Osteoblast (primary cell): ENCODE measurements around the gene NAMPT. TPM values are rescaled to one million over a fixed set of nuclear protein-coding genes. Genes with fewer than 3 reads are reported as not detected.

Experiments used
- DNase-seq: peaks from one replicate; pipeline ENCODE4 v3.0.0; 2011; ENCODE audit warnings: low spot score, mixed read lengths; ENCODE audit not compliant: insufficient read length; ENCODE audit errors: missing footprints
- H2AFZ ChIP-seq: 2 replicates; pipeline ENCODE4 v1.6.0; 2011; ENCODE audit warnings: mild to moderate bottlenecking, low read length
- H3K27ac ChIP-seq: 2 replicates; pipeline ENCODE4 v1.5.1; 2011; ENCODE audit warnings: mild to moderate bottlenecking, low read depth, low read length, moderate library complexity
- H3K27me3 ChIP-seq: 2 replicates; pipeline ENCODE4 v1.6.0; 2012; ENCODE audit warnings: mild to moderate bottlenecking, control low read depth, inconsistent platforms, low read length, moderate library complexity; ENCODE audit not compliant: insufficient read depth
- H3K36me3 ChIP-seq: 2 replicates; pipeline ENCODE4 v1.5.1; 2011; ENCODE audit warnings: mild to moderate bottlenecking, low read length, control low read depth, moderate library complexity; ENCODE audit not compliant: insufficient read depth
- H3K4me1 ChIP-seq: 2 replicates; pipeline ENCODE4 v1.5.1; 2011; ENCODE audit warnings: mild to moderate bottlenecking, low read length, control low read depth, moderate library complexity; ENCODE audit not compliant: insufficient read depth
- H3K4me2 ChIP-seq: 2 replicates; pipeline ENCODE4 v1.6.0; 2011; ENCODE audit warnings: mild to moderate bottlenecking, low read length; ENCODE audit not compliant: insufficient read depth
- H3K4me3 ChIP-seq: fragments of 200-600 bp; sonication (generic); 3 replicates; pipeline ENCODE4 v1.5.1; 2012; ENCODE audit warnings: mild to moderate bottlenecking, low read length, inconsistent platforms; ENCODE audit not compliant: insufficient read depth
- H3K79me2 ChIP-seq: 2 replicates; pipeline ENCODE4 v1.6.0; 2012; ENCODE audit warnings: mild to moderate bottlenecking, low read length, control low read depth, inconsistent platforms; ENCODE audit not compliant: insufficient read depth
- H3K9me3 ChIP-seq: 2 replicates; pipeline ENCODE4 v1.5.1; 2011; ENCODE audit warnings: low read depth, low read length, control low read depth
- H4K20me1 ChIP-seq: 2 replicates; pipeline ENCODE4 v1.6.0; 2012; ENCODE audit warnings: mild to moderate bottlenecking, low read length, control low read depth; ENCODE audit not compliant: insufficient read depth
- total RNA-seq: library from RNA; depleted of rRNA; stranded (reverse); fragments of >200 nt; gene quantifications from 2 replicates; pipeline ENCODE4 v1.2.3, GENCODE V29; 2012
- TF ChIP-seq, protein P1 (sequence below): IDR thresholded peaks from 2 replicates; pipeline ENCODE4 v1.5.1; 2011; ENCODE audit warnings: mild to moderate bottlenecking, low read depth, low read length, moderate library complexity; ENCODE audit errors: extremely low read depth

NAMPT gene
- total RNA-seq, 1 donor = 55.0 TPM

DNA sequence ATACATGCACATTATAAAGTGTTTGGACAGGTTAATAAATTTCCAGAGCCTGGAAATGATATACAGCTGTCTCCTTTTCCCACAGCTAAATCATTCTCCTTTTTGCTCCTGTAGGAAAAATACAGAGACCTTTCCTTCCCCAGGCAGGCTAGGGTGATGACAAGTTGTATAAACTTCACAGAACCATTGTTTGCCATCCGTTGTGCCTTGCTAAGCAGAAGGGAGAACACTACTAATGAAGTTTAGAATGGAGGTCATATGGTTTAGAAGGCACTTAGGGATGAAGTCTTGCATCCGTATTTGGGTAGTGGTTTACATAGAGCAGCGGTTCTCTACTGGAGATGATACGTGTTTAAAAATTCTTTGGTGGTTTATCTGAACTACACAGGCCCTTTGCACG, 46.0 kb downstream of the NAMPT start:
- no peaks in the 10 kb centered on the region for H3K9me3 ChIP-seq
- no peaks in the 10 kb centered on the region for H3K4me1 ChIP-seq
- no peak overlapping the region for H3K27ac ChIP-seq
- no peaks in the 10 kb centered on the region for H3K27me3 ChIP-seq
- no peaks in the 10 kb centered on the region for H3K36me3 ChIP-seq
- H3K79me2 ChIP-seq = no peaks in the 10 kb centered on the region
- H3K4me3 ChIP-seq = no peak overlapping the region
- H4K20me1 ChIP-seq = no peaks in the 10 kb centered on the region
- H3K4me2 ChIP-seq = no peak overlapping the region
- TF ChIP-seq, protein P1, sequence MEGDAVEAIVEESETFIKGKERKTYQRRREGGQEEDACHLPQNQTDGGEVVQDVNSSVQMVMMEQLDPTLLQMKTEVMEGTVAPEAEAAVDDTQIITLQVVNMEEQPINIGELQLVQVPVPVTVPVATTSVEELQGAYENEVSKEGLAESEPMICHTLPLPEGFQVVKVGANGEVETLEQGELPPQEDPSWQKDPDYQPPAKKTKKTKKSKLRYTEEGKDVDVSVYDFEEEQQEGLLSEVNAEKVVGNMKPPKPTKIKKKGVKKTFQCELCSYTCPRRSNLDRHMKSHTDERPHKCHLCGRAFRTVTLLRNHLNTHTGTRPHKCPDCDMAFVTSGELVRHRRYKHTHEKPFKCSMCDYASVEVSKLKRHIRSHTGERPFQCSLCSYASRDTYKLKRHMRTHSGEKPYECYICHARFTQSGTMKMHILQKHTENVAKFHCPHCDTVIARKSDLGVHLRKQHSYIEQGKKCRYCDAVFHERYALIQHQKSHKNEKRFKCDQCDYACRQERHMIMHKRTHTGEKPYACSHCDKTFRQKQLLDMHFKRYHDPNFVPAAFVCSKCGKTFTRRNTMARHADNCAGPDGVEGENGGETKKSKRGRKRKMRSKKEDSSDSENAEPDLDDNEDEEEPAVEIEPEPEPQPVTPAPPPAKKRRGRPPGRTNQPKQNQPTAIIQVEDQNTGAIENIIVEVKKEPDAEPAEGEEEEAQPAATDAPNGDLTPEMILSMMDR = no peak
- no peak for DNase-seq
- no peak overlapping the region for H2AFZ ChIP-seq

DNA sequence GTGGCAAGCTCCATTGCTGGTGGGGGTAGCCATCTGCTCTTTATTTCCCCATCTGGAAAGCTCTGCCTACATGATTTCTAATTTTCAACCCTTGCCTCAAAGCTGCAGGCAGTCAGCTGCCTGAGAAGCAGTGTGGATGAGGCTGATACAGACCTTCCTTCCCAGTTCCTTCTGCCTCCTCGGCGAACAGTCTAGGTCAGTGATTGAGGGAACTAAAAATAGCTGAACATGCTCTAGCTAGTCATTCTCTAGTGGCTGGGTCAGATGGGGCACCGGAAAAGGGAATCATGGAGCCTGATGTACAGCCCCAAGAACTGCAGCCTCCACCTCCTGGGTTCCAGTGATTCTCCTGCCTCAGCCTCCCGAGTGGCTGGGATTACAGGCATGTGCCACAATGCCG, 48.7 kb downstream of the NAMPT start:
- H3K4me3 ChIP-seq = no peak overlapping the region
- H3K36me3 ChIP-seq = no peaks in the 10 kb centered on the region
- H2AFZ ChIP-seq = no peak overlapping the region
- H3K4me1 ChIP-seq = no peaks in the 10 kb centered on the region
- no peaks in the 10 kb centered on the region for H4K20me1 ChIP-seq
- no peaks in the 10 kb centered on the region for H3K79me2 ChIP-seq
- H3K9me3 ChIP-seq = no peaks in the 10 kb centered on the region
- no peak overlapping the region for H3K4me2 ChIP-seq
- DNase-seq = no peak
- peaks cover 2% of the 10 kb centered on the region for H3K27me3 ChIP-seq
- TF ChIP-seq, protein P1 = no peak
- no peak overlapping the region for H3K27ac ChIP-seq

DNA sequence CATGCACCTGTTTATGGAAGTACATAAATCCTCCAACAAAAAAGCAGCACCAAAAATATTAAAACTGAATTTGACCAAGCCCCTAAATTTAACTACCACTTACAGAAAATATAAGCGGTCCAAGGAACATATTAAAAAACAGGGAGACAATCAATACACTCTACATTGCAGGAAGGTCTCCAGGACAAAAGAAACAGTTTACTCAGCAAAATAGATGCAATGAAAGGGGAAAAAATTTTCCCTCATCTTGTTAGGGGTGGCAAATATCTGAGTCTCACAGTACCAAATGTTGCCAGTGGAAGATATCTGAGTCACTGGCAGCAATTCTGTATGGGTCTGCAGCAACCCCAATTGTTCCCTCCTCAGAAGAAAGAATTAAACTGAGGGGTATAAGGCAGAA, 50.4 kb downstream of the NAMPT start:
- TF ChIP-seq, protein P1 = no peak
- Histone ChIP-seq H3K4me3 (no peak overlapping the region), H4K20me1 (no peaks in the 10 kb centered on the region), H3K4me2 (no peak overlapping the region), H2AFZ (no peak overlapping the region), H3K27me3 (peaks cover 2% of the 10 kb centered on the region), H3K27ac (no peak overlapping the region), H3K36me3 (no peaks in the 10 kb centered on the region), H3K4me1 (no peaks in the 10 kb centered on the region), H3K9me3 (no peaks in the 10 kb centered on the region), H3K79me2 (no peaks in the 10 kb centered on the region)
- DNase-seq = no peak

GRCh38 chr7:106231856-106232490, 52.8 kb downstream of the NAMPT start:
- no peaks in the 10 kb centered on the region for H4K20me1 ChIP-seq

More at GRCh38 chr7:106231856-106232490, 52.8 kb downstream of the NAMPT start:
- TF ChIP-seq, protein P1 = no peak
- Histone ChIP-seq H3K79me2 (no peaks in the 10 kb centered on the region), H3K4me1 (no peaks in the 10 kb centered on the region), H3K4me3 (no peak overlapping the region), H2AFZ (no peak overlapping the region), H3K27ac (no peak overlapping the region), H3K27me3 (peaks cover 2% of the 10 kb centered on the region), H3K36me3 (no peaks in the 10 kb centered on the region), H3K4me2 (no peak overlapping the region), H3K9me3 (no peaks in the 10 kb centered on the region)
- DNase-seq = no peak
